ENCODE data around the gene EMC8. TPM values are rescaled to one million over a fixed set of nuclear protein-coding genes. Genes with fewer than 3 reads are reported as not detected.

EMC8 gene
- total and polyA plus RNA-seq, 2 experiments from 2014 or later = 51.1 to 69.4 TPM

GRCh38 chr16:85844786-85845185, 45.4 kb upstream of the EMC8 start:
- Histone ChIP-seq H3K4me1 (ENCODE audit: insufficient read depth) (no peaks in the 10 kb centered on the region), H3K4me2 (no peak overlapping the region), H3K4me3 (no peak overlapping the region), H3K27ac (ENCODE audit: low read depth) (no peak overlapping the region), H3K36me3 (ENCODE audit: insufficient read depth) (no peaks in the 10 kb centered on the region), H3K27me3 (ENCODE audit: insufficient read depth) (no peaks in the 10 kb centered on the region), H3K79me2 (replicated peaks; ENCODE audit: insufficient read depth) (no peaks in the 10 kb centered on the region), H2AFZ (no peak overlapping the region), H3K9me2 (ENCODE audit: insufficient read depth) (no peaks in the 10 kb centered on the region), H3F3A (replicated peaks; ENCODE audit: low read depth) (no peaks in the 10 kb centered on the region), H4K20me1 (replicated peaks; ENCODE audit: insufficient read depth) (no peaks in the 10 kb centered on the region)
- DNase-seq (ENCODE audit: low spot score) (no peak), ATAC-seq (no peak)
- H3K9me3 Mint-ChIP-seq = no peaks in the 10 kb centered on the region; the same call in 1 of the 3 replicates
- H3K4me1 Mint-ChIP-seq = no peaks in the 10 kb centered on the region; the same call in 2 of the 3 replicates
- no peaks in the 10 kb centered on the region for H3K36me3 Mint-ChIP-seq (ENCODE audit: low read depth)
- H3K27ac Mint-ChIP-seq = no peak overlapping the region
- TF ChIP-seq EZH2phosphoT487 (IDR thresholded peaks at IDR 0.05; ENCODE audit: unreplicated experiment) (no peak), ZNF331 (CRISPR knock-in tag; IDR thresholded peaks at IDR 0.05; ENCODE audit: low read depth) (no peak), STAT1 (IDR thresholded peaks at IDR 0.05; ENCODE audit: unreplicated experiment) (no peak), ZNF114 (CRISPR knock-in tag; IDR thresholded peaks at IDR 0.05) (no peak), ETS1 (IDR thresholded peaks at IDR 0.05) (no peak), JUNB (IDR thresholded peaks at IDR 0.05; ENCODE audit: unreplicated experiment) (no peak), REST (IDR thresholded peaks at IDR 0.05; ENCODE audit: unreplicated experiment) (no peak), CTCF (conservative IDR thresholded peaks at IDR 0.05; ENCODE audit: low read depth in 2 of 2) (no peak), POLR2AphosphoS5 (IDR thresholded peaks at IDR 0.05; ENCODE audit: low read depth) (no peak), NANOG (IDR thresholded peaks at IDR 0.05; ENCODE audit: borderline replicate concordance) (no peak), ZNF462 (CRISPR knock-in tag; IDR thresholded peaks at IDR 0.05) (no peak), CREB1 (CRISPR knock-in tag; IDR thresholded peaks at IDR 0.05; ENCODE audit: low read depth) (no peak), EZH2 (IDR thresholded peaks at IDR 0.05; ENCODE audit: low read depth, unreplicated experiment) (no peak)
- H3K4me3 Mint-ChIP-seq = no peak overlapping the region
- H3K27me3 Mint-ChIP-seq (ENCODE audit: insufficient read depth, low read depth, poor library complexity) = peaks cover 9% of the 10 kb centered on the region

All from GM23338 (cell line).